CD8-positive, alpha-beta memory T cell (primary cell): ENCODE data around the gene KATNB1. TPM values are rescaled to one million over a fixed set of nuclear protein-coding genes. Genes with fewer than 3 reads are reported as not detected.
"Not testable (repeated sequence)": the region's sequence is repeated elsewhere in the genome, so short reads cannot be mapped to it uniquely, and the experiment has no call there.

Source experiments
- CTCF ChIA-PET: fragments of 350-600 bp; sonication (Branson Sonifier 250); formaldehyde crosslinking; loops from one replicate; lab custom pipeline; 2021; ENCODE audit warnings: antibody characterized with exemption; lab: Charles Lee
- POLR2A ChIA-PET: fragments of 350-600 bp; sonication (Branson Sonifier 250); formaldehyde crosslinking; loops from one replicate; lab custom pipeline; 2021; ENCODE audit warnings: antibody characterized with exemption; lab: Charles Lee
- DNase-seq, 5 donors: peaks; one replicate each; pipeline versions ENCODE4 v3.0.0 to v3.0.0-alpha.2; 2020 to 2022; ENCODE audit warnings: mixed read lengths in 1 of 5
- H3K27ac ChIP-seq: one replicate; pipeline ENCODE4 v1.7.0; 2013; ENCODE audit warnings: low read depth, mild to moderate bottlenecking, low read length, moderate library complexity
- H3K27me3 ChIP-seq: 2 replicates; pipeline ENCODE4 v1.7.0; 2013; ENCODE audit warnings: low read length, mild to moderate bottlenecking; ENCODE audit not compliant: insufficient read depth, poor library complexity, severe bottlenecking
- H3K36me3 ChIP-seq: 2 replicates; pipeline ENCODE4 v1.7.0; 2013; ENCODE audit warnings: mild to moderate bottlenecking, low read length, moderate library complexity; ENCODE audit not compliant: insufficient read depth
- H3K4me1 ChIP-seq: 2 replicates; pipeline ENCODE4 v1.7.0; 2013; ENCODE audit warnings: mild to moderate bottlenecking, low read length, moderate library complexity; ENCODE audit not compliant: insufficient read depth
- H3K4me3 ChIP-seq: 2 replicates; pipeline ENCODE4 v1.7.0; 2013; ENCODE audit warnings: mild to moderate bottlenecking, low read length
- H3K9me3 ChIP-seq: 2 replicates; pipeline ENCODE4 v1.7.0; 2013; ENCODE audit warnings: mild to moderate bottlenecking, low read length
- H3K27ac Mint-ChIP-seq, 8 donors: one replicate each; pipeline ENCODE4 v1.8.0; 2020 to 2021; ENCODE audit warnings: mixed read lengths in 8 of 8, mild to moderate bottlenecking in 6 of 8, inconsistent platforms in 3 of 8, moderate library complexity in 3 of 8
- H3K27me3 Mint-ChIP-seq, 2 donors: one replicate each; pipeline ENCODE4 v1.8.0; 2020 to 2021; ENCODE audit warnings: mixed read lengths in 2 of 2, mild to moderate bottlenecking in 1 of 2, moderate library complexity in 1 of 2
- H3K36me3 Mint-ChIP-seq, 3 donors: one replicate each; pipeline ENCODE4 v1.8.0; 2020 to 2021; ENCODE audit warnings: mixed read lengths in 3 of 3, inconsistent platforms in 1 of 3, mild to moderate bottlenecking in 1 of 3
- H3K4me1 Mint-ChIP-seq, 3 donors: one replicate each; pipeline ENCODE4 v1.8.0; 2020 to 2021; ENCODE audit warnings: mixed read lengths in 3 of 3, inconsistent platforms in 1 of 3, mild to moderate bottlenecking in 1 of 3
- H3K4me3 Mint-ChIP-seq, 7 donors: one replicate each; pipeline ENCODE4 v1.8.0; 2020 to 2021; ENCODE audit warnings: mixed read lengths in 7 of 7, mild to moderate bottlenecking in 6 of 7, moderate library complexity in 4 of 7, inconsistent platforms in 2 of 7
- H3K9me3 Mint-ChIP-seq, 5 donors: one replicate each; pipeline ENCODE4 v1.8.0; 2020 to 2022; ENCODE audit warnings: mixed read lengths in 5 of 5, mild to moderate bottlenecking in 3 of 5, moderate library complexity in 2 of 5, inconsistent platforms in 1 of 5
- polyA plus RNA-seq: library from polyadenylated mRNA; unstranded; fragments of 300-500 nt; fragmentation: Illumina TruSeq; gene quantifications from one replicate; pipeline ENCODE4 v1.2.3, GENCODE V29; 2021
- total RNA-seq, 2 experiments: library from RNA; stranded (reverse); gene quantifications; one replicate each; pipeline ENCODE4 v1.2.3, GENCODE V29; 2021

The KATNB1 gene
- total and polyA plus RNA-seq, 3 experiments from 2014 or later: 29.7 to 53.0 (median 50.2) TPM

GRCh38 chr16:57781741-57782606, 46.4 kb downstream of the KATNB1 start:
- no peaks in the 10 kb centered on the region for H3K36me3 Mint-ChIP-seq
- H3K27me3 Mint-ChIP-seq: peaks cover 0 to 3% of the 10 kb centered on the region in 2 donors
- DNase-seq: no peak
- no peaks in the 10 kb centered on the region for H3K27me3 ChIP-seq
- POLR2A ChIA-PET: no interaction called here
- H3K4me1 ChIP-seq: no peaks in the 10 kb centered on the region
- CTCF ChIA-PET: interaction anchor here (1.4 to 1.6 kb wide), 2 partner anchors 13 to 24 kb away, joined by 4 read pairs; no protein-coding TSS in a partner anchor
- no peaks in the 10 kb centered on the region for H3K9me3 ChIP-seq
- H3K27ac ChIP-seq: no peak overlapping the region
- H3K36me3 ChIP-seq: no peaks in the 10 kb centered on the region
- peak overlapping the region in 1 of 8 donors; percentile 29 for H3K27ac Mint-ChIP-seq
- no peak overlapping the region for H3K4me3 ChIP-seq
- no peaks in the 10 kb centered on the region for H3K9me3 Mint-ChIP-seq
- H3K4me3 Mint-ChIP-seq: no peak overlapping the region
- no peaks in the 10 kb centered on the region for H3K4me1 Mint-ChIP-seq

- H3K27ac ChIP-seq, H3K27ac Mint-ChIP-seq, H3K9me3 ChIP-seq, H3K27me3 ChIP-seq, H3K4me3 ChIP-seq, H3K27me3 Mint-ChIP-seq, H3K36me3 Mint-ChIP-seq, H3K4me3 Mint-ChIP-seq, H3K4me1 Mint-ChIP-seq, POLR2A ChIA-PET, H3K4me1 ChIP-seq, H3K9me3 Mint-ChIP-seq, DNase-seq, H3K36me3 ChIP-seq: not testable (repeated sequence)
- CTCF ChIA-PET: interaction anchor here (1.4 to 1.6 kb wide), 2 partner anchors 12 to 25 kb away, joined by 4 read pairs; no protein-coding TSS in a partner anchor
Observed at GRCh38 chr16:57782607-57783055, 47.1 kb downstream of the KATNB1 start.

GRCh38 chr16:57783116-57783515, 47.5 kb downstream of the KATNB1 start:
- DNase-seq: no peak
- no peaks in the 10 kb centered on the region for H3K9me3 Mint-ChIP-seq
- no peaks in the 10 kb centered on the region for H3K36me3 Mint-ChIP-seq
- no peaks in the 10 kb centered on the region for H3K4me1 Mint-ChIP-seq
- H3K9me3 ChIP-seq: no peaks in the 10 kb centered on the region
- H3K27ac Mint-ChIP-seq: peak overlapping the region in 1 of 8 donors; percentile 48
- no peaks in the 10 kb centered on the region for H3K4me1 ChIP-seq
- no peaks in the 10 kb centered on the region for H3K27me3 ChIP-seq
- CTCF ChIA-PET: interaction anchor here (1.6 kb wide), 1 partner anchor 12 kb away, joined by 4 read pairs; no protein-coding TSS in a partner anchor
- POLR2A ChIA-PET: no interaction called here
- H3K4me3 Mint-ChIP-seq: no peak overlapping the region
- H3K27ac ChIP-seq: no peak overlapping the region
- H3K27me3 Mint-ChIP-seq: peaks cover 0 to 3% of the 10 kb centered on the region in 2 donors
- no peaks in the 10 kb centered on the region for H3K36me3 ChIP-seq
- H3K4me3 ChIP-seq: no peak overlapping the region

- Mint-ChIP-seq H3K27me3 (peaks cover 0 to 3% of the 10 kb centered on the region in 2 donors), H3K9me3 (no peaks in the 10 kb centered on the region), H3K4me3 (no peak overlapping the region), H3K27ac (no peak overlapping the region), H3K36me3 (no peaks in the 10 kb centered on the region), H3K4me1 (no peaks in the 10 kb centered on the region)
- no peaks in the 10 kb centered on the region for H3K36me3 ChIP-seq
- H3K27ac ChIP-seq: no peak overlapping the region
- POLR2A ChIA-PET: no interaction called here
- CTCF ChIA-PET: no interaction called here
- DNase-seq: no peak
- no peaks in the 10 kb centered on the region for H3K27me3 ChIP-seq
- H3K9me3 ChIP-seq: no peaks in the 10 kb centered on the region
- no peaks in the 10 kb centered on the region for H3K4me1 ChIP-seq
- no peak overlapping the region for H3K4me3 ChIP-seq
Observed at GRCh38 chr16:57783883-57784282, 48.3 kb downstream of the KATNB1 start.

- no peaks in the 10 kb centered on the region for H3K36me3 Mint-ChIP-seq
- H3K4me3 Mint-ChIP-seq: no peak overlapping the region
Observed at GRCh38 chr16:57784334-57784733, 48.8 kb downstream of the KATNB1 start.

GRCh38 chr16:57785385-57785784, 49.8 kb downstream of the KATNB1 start:
- Histone ChIP-seq H3K4me1 (no peaks in the 10 kb centered on the region), H3K27me3 (no peaks in the 10 kb centered on the region), H3K4me3 (no peak overlapping the region), H3K27ac (no peak overlapping the region), H3K36me3 (no peaks in the 10 kb centered on the region), H3K9me3 (no peaks in the 10 kb centered on the region)
- H3K36me3 Mint-ChIP-seq: no peaks in the 10 kb centered on the region
- H3K4me1 Mint-ChIP-seq: no peaks in the 10 kb centered on the region
- no peak for DNase-seq
- no peak overlapping the region for H3K27ac Mint-ChIP-seq
- peaks cover 0 to 5% of the 10 kb centered on the region in 2 donors for H3K27me3 Mint-ChIP-seq
- POLR2A ChIA-PET: no interaction called here
- no peak overlapping the region for H3K4me3 Mint-ChIP-seq
- H3K9me3 Mint-ChIP-seq: no peaks in the 10 kb centered on the region
- CTCF ChIA-PET: no interaction called here

More at GRCh38 chr16:57784334-57784733, 48.8 kb downstream of the KATNB1 start:
- Mint-ChIP-seq H3K9me3 (no peaks in the 10 kb centered on the region), H3K27me3 (peaks cover 0 to 5% of the 10 kb centered on the region in 2 donors), H3K27ac (no peak overlapping the region), H3K4me1 (no peaks in the 10 kb centered on the region)
- no peaks in the 10 kb centered on the region for H3K27me3 ChIP-seq
- POLR2A ChIA-PET: no interaction called here
- H3K9me3 ChIP-seq: no peaks in the 10 kb centered on the region
- H3K27ac ChIP-seq: no peak overlapping the region
- DNase-seq: no peak
- no peaks in the 10 kb centered on the region for H3K4me1 ChIP-seq
- CTCF ChIA-PET: no interaction called here
- H3K4me3 ChIP-seq: no peak overlapping the region
- no peaks in the 10 kb centered on the region for H3K36me3 ChIP-seq

- H3K9me3 Mint-ChIP-seq: no peaks in the 10 kb centered on the region
- ChIA-PET POLR2A (interaction anchor here (0.8 kb wide), 1 partner anchor 14 kb away, joined by 3 read pairs; no protein-coding TSS in a partner anchor), CTCF (no interaction called here)
- no peak overlapping the region for H3K4me3 Mint-ChIP-seq
- H3K27me3 Mint-ChIP-seq: peaks cover 0 to 5% of the 10 kb centered on the region in 2 donors
- no peak overlapping the region for H3K27ac Mint-ChIP-seq
- H3K36me3 ChIP-seq: no peaks in the 10 kb centered on the region
- no peaks in the 10 kb centered on the region for H3K4me1 ChIP-seq
- H3K9me3 ChIP-seq: no peaks in the 10 kb centered on the region
- H3K27me3 ChIP-seq: no peaks in the 10 kb centered on the region
- no peak overlapping the region for H3K27ac ChIP-seq
- no peak for DNase-seq
- H3K4me3 ChIP-seq: no peak overlapping the region
- no peaks in the 10 kb centered on the region for H3K36me3 Mint-ChIP-seq
- no peaks in the 10 kb centered on the region for H3K4me1 Mint-ChIP-seq
Observed at GRCh38 chr16:57785924-57786323, 50.4 kb downstream of the KATNB1 start.
